ENCODE results near the gene SENP7. TPM values are rescaled to one million over a fixed set of nuclear protein-coding genes. Genes with fewer than 3 reads are reported as not detected.
"Not testable (repeated sequence)": the region's sequence is repeated elsewhere in the genome, so short reads cannot be mapped to it uniquely, and the experiment has no call there.

Gene SENP7
- total RNA-seq, 1 donor from 2014 or later, result 10.8 TPM

DNA sequence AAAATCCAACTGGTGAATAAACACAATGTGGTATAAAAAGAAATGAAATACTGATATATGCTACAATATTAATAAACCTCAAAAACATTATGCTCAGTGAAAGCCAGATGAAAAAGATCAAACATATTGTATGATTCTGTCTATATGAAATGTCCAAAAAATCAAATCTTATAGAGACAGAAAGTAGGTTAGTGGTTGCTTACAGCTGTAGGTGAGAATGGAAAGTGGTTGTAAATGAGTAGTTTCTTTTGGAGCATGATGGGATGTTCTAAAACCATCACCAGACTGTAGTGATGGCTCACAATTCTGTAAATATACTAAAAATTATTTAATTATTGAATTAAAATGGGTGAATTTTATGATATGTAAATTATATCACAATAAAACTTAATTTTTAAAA lies 58.4 kb downstream of the SENP7 start:
- no peaks in the 10 kb centered on the region for H3K4me1 Mint-ChIP-seq (ENCODE audit: low read depth, unreplicated experiment)
- Histone ChIP-seq H3K9me3 (ENCODE audit: insufficient read depth, low read depth, low read length) (no peaks in the 10 kb centered on the region), H2AFZ (ENCODE audit: low read depth, low read length) (no peak overlapping the region), H4K20me1 (ENCODE audit: insufficient read depth, low read length) (no peaks in the 10 kb centered on the region), H3K79me2 (ENCODE audit: insufficient read depth, low read length) (no peaks in the 10 kb centered on the region), H3K27me3 (ENCODE audit: insufficient read depth, low read length) (no peaks in the 10 kb centered on the region), H3K4me2 (ENCODE audit: low read length) (no peak overlapping the region), H3K36me3 (ENCODE audit: insufficient read depth, low read length) (no peaks in the 10 kb centered on the region), H3K9ac (ENCODE audit: low read length) (no peak overlapping the region), H3K27ac (ENCODE audit: low read depth, low read length) (no peak overlapping the region), H3K4me3 (ENCODE audit: insufficient read depth, low read depth, low read length) (no peak overlapping the region), H3K4me1 (ENCODE audit: insufficient read depth, low read length) (no peaks in the 10 kb centered on the region)
- DNase-seq (ENCODE audit: low read depth) (no peak), FAIRE-seq (no peak)
- H3K4me3 Mint-ChIP-seq (ENCODE audit: unreplicated experiment), result no peak overlapping the region
- no peak overlapping the region for H3K27ac Mint-ChIP-seq (ENCODE audit: unreplicated experiment)
- no peaks in the 10 kb centered on the region for H3K36me3 Mint-ChIP-seq (ENCODE audit: low read depth, unreplicated experiment)
- TF ChIP-seq EZH2 (IDR thresholded peaks at IDR 0.05; ENCODE audit: insufficient read depth, low read length), result no peak
- TF ChIP-seq, protein P1, sequence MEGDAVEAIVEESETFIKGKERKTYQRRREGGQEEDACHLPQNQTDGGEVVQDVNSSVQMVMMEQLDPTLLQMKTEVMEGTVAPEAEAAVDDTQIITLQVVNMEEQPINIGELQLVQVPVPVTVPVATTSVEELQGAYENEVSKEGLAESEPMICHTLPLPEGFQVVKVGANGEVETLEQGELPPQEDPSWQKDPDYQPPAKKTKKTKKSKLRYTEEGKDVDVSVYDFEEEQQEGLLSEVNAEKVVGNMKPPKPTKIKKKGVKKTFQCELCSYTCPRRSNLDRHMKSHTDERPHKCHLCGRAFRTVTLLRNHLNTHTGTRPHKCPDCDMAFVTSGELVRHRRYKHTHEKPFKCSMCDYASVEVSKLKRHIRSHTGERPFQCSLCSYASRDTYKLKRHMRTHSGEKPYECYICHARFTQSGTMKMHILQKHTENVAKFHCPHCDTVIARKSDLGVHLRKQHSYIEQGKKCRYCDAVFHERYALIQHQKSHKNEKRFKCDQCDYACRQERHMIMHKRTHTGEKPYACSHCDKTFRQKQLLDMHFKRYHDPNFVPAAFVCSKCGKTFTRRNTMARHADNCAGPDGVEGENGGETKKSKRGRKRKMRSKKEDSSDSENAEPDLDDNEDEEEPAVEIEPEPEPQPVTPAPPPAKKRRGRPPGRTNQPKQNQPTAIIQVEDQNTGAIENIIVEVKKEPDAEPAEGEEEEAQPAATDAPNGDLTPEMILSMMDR (IDR thresholded peaks at IDR 0.05; ENCODE audit: insufficient read depth, low read depth, low read length), result no peak
- H3K9me3 Mint-ChIP-seq (ENCODE audit: unreplicated experiment), result peaks cover 3% of the 10 kb centered on the region
- no peaks in the 10 kb centered on the region for H3K27me3 Mint-ChIP-seq (ENCODE audit: low read depth, unreplicated experiment)

DNA sequence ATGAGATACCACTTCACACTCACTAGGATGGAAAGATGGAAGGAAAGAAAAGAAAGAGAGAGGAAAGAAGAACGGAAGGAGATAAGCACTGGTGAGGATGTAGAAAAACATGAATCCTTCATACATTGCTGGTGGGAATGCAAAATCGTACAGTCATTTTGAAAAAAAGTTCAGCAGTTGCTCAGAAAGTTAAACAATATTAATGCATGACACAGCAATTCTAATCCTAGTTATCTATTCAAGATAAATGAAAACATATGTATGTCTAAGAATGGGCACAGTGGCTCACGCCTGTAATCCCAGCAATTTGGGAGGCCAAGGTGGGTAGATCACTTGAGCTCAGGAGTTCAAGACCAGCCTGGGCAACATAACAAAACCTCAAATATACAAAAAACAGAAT lies 59.1 kb downstream of the SENP7 start:
- H3K79me2 ChIP-seq (ENCODE audit: insufficient read depth, low read length), result no peaks in the 10 kb centered on the region
- no peaks in the 10 kb centered on the region for H3K27me3 ChIP-seq (ENCODE audit: insufficient read depth, low read length)
- H3K4me2 ChIP-seq (ENCODE audit: low read length), result no peak overlapping the region
- no peak overlapping the region for H3K4me3 ChIP-seq (ENCODE audit: insufficient read depth, low read depth, low read length)
- TF ChIP-seq, protein P1 (IDR thresholded peaks at IDR 0.05; ENCODE audit: insufficient read depth, low read depth, low read length), result no peak
- no peak for TF ChIP-seq EZH2 (IDR thresholded peaks at IDR 0.05; ENCODE audit: insufficient read depth, low read length)
- H2AFZ ChIP-seq (ENCODE audit: low read depth, low read length), result no peak overlapping the region
- H3K27ac Mint-ChIP-seq (ENCODE audit: unreplicated experiment), result no peak overlapping the region
- H3K36me3 ChIP-seq (ENCODE audit: insufficient read depth, low read length), result no peaks in the 10 kb centered on the region
- no peaks in the 10 kb centered on the region for H3K4me1 ChIP-seq (ENCODE audit: insufficient read depth, low read length)
- H4K20me1 ChIP-seq (ENCODE audit: insufficient read depth, low read length), result no peaks in the 10 kb centered on the region
- H3K36me3 Mint-ChIP-seq (ENCODE audit: low read depth, unreplicated experiment), result peaks cover under 1% of the 10 kb centered on the region
- no peak overlapping the region for H3K9ac ChIP-seq (ENCODE audit: low read length)
- no peaks in the 10 kb centered on the region for H3K9me3 ChIP-seq (ENCODE audit: insufficient read depth, low read depth, low read length)
- FAIRE-seq (no peak), DNase-seq (ENCODE audit: low read depth) (no peak)
- H3K27ac ChIP-seq (ENCODE audit: low read depth, low read length), result no peak overlapping the region
- no peak overlapping the region for H3K4me3 Mint-ChIP-seq (ENCODE audit: unreplicated experiment)
- H3K27me3 Mint-ChIP-seq (ENCODE audit: low read depth, unreplicated experiment), result no peaks in the 10 kb centered on the region
- peaks cover 3% of the 10 kb centered on the region for H3K9me3 Mint-ChIP-seq (ENCODE audit: unreplicated experiment)
- no peaks in the 10 kb centered on the region for H3K4me1 Mint-ChIP-seq (ENCODE audit: low read depth, unreplicated experiment)

DNA sequence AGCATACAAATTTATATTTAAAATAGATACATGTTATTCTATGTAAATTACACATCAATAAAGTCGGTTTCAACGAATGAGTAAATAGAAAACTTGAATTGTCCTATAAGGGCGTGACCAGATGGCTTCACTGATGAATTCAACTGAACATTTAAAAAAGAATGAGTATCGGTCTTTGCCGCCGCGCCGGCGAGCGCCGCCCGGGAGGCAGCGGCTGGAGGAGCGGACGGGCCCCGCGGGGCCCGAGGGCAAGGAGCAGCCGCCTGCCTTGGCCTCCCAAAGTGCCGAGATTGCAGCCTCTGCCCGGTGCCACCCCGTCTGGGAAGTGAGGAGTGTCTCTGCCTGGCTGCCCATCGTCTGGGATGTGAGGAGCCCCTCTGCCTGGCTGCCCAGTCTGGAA lies 74.4 kb downstream of the SENP7 start:
- not testable (repeated sequence) for H3K4me1 Mint-ChIP-seq (ENCODE audit: low read depth, unreplicated experiment); H3K4me2 ChIP-seq (ENCODE audit: low read length); H3K9me3 ChIP-seq (ENCODE audit: insufficient read depth, low read depth, low read length); H3K27ac Mint-ChIP-seq (ENCODE audit: unreplicated experiment); H3K4me3 Mint-ChIP-seq (ENCODE audit: unreplicated experiment); H3K27me3 Mint-ChIP-seq (ENCODE audit: low read depth, unreplicated experiment); H3K4me1 ChIP-seq (ENCODE audit: insufficient read depth, low read length); H3K4me3 ChIP-seq (ENCODE audit: insufficient read depth, low read depth, low read length); H3K9me3 Mint-ChIP-seq (ENCODE audit: unreplicated experiment); H4K20me1 ChIP-seq (ENCODE audit: insufficient read depth, low read length); H3K27me3 ChIP-seq (ENCODE audit: insufficient read depth, low read length); H3K36me3 ChIP-seq (ENCODE audit: insufficient read depth, low read length); H3K27ac ChIP-seq (ENCODE audit: low read depth, low read length); DNase-seq (ENCODE audit: low read depth); H3K9ac ChIP-seq (ENCODE audit: low read length); H2AFZ ChIP-seq (ENCODE audit: low read depth, low read length); FAIRE-seq
- H3K36me3 Mint-ChIP-seq (ENCODE audit: low read depth, unreplicated experiment), result peaks cover 22% of the 10 kb centered on the region
- H3K79me2 ChIP-seq (ENCODE audit: insufficient read depth, low read length), result peaks cover 24% of the 10 kb centered on the region

Measured in astrocyte (in vitro differentiated cells and primary cell).